Mesenteric fat pad (tissue), 1 donor: ENCODE measurements around the gene EYA2. TPM values are rescaled to one million over a fixed set of nuclear protein-coding genes. Genes with fewer than 3 reads are reported as not detected.

Experiments used
- DNase-seq: peaks from one replicate; pipeline ENCODE4 v3.0.0-alpha.2; 2020; ENCODE audit warnings: low spot score
- total RNA-seq: library from RNA; stranded (reverse); fragmentation: NEBNext Ultra II Directional; extraction: Animal tissue kit (Norgen Biotek cat#: 25700); gene quantifications from one replicate; pipeline ENCODE4 v1.2.1, GENCODE V29; 2021
- donor health status: DM: yes; HTN: yes; CAD: no.

EYA2 gene
- total RNA-seq, 1 donor from 2014 or later, result 32.8 TPM

DNA sequence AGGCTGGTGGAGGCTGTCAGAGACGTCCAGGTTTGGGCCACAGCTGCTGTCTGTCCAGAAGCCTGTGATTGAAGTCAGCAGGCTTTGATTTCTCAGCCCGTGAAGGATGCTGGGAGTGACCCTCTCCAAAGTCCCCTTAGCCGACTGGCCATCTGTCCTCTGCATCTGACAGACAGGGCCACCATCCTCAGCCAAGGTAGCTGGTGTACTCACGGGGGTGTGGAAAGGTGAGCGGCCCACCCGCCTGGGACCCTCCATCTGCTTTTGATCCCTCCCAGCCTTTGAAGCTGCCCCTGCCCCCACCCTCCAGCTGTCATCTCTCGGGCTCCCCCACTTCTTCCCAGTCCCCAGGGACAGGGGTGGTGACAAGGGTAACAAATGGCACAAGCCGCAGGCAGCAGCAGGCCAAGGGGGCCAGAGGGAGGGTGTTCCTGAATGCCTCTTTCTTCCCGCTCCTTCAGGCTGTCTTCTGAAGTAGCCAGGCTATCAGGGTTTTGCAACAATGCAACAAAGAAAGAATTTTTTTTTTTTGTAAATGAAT, 84.4 kb downstream of the EYA2 start:
- DNase-seq, result no peak

DNA sequence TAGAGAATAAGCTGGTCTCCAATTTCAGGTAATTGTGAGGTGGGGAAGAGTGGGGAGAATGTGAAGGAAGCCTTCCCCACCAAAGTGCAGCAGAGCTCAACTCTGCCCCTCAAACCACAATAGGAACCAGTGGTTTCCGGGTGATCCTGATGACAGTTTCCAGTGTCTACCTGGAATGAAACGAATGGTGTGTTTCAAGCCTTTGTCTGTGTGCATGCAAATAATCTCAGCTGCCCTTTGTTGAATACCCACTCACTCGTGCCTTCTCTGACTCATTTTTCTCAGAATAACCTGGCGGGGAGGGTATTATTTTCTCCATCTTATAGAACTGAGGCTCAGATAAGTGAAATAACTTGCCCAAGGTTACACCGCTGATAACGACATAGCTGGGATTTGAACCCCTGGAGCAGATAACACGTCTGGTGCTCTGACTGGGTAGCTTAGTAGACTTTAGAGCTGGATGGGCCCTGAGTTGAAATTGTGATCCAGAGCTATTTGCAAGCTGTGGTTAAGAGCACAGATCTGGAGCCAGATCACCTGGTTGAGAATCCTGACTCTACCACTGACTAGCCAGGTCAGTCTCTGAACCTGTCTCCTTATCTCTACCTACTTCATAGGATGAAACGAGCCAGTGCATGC, 85.1 kb downstream of the EYA2 start:
- no peak for DNase-seq

DNA sequence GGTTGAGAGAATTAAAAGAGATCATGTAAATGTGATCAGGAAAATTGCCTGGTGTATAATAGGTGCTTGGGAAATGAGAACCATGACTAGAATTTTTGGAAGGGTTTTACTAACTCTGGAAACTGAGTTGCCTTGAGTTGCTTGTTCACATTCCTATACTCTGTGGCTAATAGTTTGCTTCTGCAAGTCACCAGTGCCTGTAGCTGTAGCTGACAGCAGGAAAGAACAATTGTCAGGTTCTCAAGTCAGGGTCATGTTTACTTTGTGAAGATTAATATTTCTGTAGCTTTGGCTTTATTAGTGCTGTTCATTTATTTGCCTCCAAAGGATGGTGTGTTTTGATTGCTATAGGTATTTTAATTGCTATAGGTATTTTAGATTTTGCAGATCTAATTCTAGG, 86.5 kb downstream of the EYA2 start:
- no peak for DNase-seq

DNA sequence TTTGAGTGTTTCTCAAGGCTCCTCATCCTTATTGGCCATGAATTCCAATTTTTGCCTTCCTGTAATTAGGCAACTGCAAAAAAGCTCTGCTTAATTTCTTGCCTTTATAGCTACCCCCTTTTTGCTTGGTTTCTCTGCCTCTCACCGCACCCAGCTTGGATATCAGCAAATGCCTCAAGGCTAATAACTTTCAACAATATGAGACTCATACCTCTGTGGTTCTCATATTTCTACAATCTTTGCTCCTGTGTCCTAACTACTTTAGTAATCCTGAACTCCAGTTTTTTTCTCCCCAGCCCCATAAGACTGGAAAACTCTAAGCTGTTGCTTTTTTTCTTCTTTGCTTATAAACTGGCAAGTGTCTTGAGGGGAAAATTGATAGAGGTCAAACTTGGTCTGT, 88.8 kb downstream of the EYA2 start:
- DNase-seq, result no peak

DNA sequence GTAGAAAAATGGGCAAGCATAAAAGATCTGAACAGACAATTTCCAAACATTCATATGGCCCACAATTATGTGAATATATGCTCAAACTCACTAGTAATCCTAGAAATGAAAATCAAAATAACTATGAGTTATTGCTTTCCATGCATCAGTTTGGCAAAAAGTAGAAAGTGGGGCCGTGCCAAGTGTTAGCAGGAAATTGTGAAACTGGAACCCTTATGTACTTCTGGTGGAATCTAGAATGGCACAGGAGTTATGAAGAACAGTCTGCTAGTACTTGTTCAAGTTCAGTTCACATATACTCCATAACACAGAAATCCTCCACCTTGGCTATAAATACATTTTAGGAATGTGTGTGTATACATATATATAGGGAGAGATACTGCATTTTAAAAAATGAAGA, 89.8 kb downstream of the EYA2 start:
- no peak for DNase-seq

DNA sequence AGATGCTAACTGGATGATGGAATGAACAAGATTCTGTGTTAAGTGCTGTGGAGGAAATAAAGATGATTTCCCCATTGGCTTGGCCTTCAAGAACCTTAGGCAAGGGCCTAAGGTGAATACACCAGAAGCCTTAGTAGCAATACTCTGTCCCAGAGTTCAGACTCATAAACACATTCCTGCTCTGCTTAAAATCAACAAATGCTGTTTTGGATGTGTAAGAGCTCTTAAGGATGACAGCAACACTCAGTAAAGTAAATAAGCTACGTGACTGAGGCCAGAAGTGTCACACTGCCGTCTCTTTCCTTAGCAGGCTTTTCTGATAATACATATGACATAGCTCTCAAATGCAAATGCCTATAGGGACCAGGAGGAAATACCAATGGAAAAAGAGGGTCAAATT, 90.6 kb downstream of the EYA2 start:
- DNase-seq, result no peak

DNA sequence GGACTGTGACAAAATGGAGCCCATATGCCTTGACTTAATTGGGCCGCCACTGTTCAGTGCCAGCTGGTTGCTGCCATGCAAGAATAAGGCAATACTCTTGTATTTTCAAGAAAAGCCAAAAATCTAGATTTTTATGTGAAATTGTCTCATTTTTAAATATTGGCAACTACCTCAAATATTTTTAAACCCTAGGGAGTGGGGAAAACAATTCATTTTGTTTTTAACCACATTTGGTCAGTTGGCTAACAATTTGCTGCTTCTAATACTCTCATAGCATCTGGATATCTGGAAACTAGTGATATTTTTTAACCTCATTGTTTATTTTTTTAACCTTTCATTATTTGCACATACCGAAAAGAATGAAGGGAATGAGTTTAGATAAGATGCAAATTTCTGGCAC, 91.0 kb downstream of the EYA2 start:
- DNase-seq, result no peak

DNA sequence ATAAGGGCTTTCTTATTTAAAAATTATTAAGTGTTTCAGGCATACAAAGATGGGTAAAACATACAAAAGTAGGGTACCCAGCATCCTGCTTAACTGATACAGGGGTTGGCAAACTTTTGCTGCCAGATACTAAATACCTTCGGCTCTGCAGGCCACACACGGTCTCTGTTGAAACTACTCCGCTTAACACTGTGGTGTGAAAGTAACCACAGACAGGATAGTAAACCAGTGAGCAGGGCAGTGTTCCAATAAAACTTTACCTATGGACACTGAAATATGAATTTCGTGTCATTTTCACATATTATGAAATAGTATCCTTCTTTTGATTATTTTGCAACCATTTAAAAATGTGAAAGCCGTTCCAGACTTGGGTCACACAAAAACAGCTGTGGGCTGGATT, 92.4 kb downstream of the EYA2 start:
- no peak for DNase-seq

DNA sequence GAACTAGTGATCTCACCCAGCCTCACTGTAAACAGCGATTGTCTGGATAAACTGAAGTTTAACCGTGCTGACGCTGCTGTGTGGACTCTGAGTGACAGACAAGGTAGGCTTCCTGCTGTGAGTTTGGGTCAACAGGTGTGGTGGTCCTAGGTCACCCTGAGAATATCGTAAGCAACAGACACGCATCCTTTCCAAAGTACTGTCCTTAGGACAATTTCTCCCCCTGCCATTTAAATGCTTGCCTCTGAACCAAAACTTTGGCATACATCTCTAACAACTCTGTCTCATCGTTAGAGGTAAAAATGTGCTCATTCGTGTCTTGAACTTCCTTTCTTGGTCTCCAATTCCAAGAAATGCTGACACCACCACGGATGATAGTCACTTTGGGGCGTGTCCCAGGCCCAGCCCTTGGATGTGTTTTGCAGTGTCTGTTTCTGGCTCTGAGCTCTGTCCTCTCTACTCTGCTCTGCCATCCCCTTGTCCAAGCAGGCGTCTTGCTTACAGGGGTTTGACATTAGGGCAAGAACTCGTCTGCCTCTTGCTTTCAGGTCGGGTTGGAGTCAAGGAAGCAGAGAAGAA, 95.5 kb downstream of the EYA2 start:
- DNase-seq, result no peak

DNA sequence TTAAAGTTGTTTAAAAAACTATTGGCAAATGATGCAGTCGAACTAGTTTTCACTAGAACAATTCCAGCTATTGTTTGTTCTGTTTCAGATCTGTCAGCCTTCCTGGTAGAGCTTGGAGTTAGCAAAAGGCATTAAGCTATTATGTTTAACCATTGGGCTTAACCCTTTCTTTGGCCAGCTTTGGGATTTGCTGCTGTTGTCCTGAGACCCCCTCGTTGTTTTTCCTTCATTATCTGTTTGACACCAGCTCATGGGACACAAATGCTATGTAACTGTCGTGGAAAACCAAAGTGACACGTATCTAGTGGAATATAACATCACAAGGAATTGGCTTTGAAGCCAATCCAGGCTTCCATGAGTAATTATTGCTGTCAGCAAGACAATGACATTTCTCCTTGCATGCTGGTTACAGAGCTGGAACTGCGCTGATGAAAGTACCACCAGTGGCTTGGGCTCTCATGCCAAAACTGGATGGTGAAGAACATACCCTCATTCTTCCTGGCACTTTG, 96.0 kb downstream of the EYA2 start:
- DNase-seq, result no peak

DNA sequence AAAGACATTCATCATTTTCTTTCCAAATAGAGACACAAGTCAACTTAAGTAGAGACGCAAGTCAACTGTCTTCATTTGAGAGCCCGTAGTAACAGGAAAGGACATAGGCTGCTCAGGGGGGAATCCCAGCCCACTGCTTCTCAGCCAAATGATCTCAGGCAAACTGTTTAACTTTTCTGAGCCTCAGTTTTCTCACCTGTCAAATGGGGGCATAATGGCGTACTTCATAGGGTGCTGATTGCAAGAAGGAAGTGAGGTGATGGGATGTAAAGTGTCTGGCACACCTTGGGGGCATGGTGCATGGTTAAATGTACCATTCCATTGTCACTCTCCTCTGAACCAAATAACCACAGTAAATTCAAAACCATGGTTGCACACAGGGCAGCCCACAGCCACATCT, 96.5 kb downstream of the EYA2 start:
- DNase-seq, result no peak

DNA sequence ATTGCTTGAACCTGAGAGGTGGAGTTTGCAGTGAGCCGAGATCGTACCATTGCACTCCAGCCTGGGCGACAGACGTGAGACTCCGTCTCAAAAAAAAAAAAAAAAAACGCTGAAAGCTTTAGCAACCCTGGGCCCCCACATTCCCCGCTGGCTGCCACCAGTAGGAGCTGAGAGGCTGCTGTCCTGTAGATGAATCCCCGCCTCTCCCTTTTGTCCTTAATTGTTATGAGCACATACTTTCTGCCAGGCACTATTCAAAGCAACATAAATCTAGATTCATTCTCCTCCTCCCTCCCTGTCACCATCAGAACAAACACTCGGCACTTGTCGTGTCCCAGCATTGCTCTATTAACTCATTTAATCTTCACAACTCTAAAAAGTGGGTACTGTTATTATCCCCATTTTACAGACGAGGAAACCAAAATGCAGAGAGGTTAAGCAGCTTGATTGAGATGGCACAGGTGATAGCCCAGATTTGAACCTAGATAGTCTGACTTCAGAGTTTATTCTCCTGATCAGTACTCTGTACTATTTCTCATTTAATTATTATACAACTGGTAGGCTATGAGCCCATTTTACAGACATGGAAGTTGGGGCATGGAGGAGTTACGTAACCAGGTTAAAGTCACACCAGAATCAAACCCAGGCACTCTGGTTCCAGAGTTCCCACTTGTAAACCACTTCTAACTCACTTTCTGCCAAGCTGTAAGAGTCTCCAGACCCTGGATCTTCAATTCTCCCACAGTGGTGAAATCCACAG, 97.4 kb downstream of the EYA2 start:
- no peak for DNase-seq

DNA sequence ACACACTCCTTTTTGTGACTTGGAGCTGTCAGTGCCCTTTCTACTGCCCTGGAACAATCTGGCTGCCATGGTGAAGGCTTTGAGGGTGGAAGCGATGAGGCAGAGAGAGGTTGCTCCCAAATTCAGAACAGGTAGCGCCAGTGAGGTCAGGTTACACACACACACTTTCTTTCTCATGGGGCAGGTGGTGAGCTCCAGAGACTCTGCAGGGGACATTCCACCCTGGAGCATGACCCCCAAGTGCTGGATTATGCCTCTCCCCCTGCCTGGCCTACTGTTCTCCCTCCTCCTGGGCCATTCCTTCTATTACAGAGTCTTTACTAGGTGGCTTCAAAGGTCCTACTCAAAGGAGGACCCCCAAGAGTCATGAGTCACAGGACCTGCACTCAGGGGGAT, 98.0 kb downstream of the EYA2 start:
- DNase-seq, result no peak

DNA sequence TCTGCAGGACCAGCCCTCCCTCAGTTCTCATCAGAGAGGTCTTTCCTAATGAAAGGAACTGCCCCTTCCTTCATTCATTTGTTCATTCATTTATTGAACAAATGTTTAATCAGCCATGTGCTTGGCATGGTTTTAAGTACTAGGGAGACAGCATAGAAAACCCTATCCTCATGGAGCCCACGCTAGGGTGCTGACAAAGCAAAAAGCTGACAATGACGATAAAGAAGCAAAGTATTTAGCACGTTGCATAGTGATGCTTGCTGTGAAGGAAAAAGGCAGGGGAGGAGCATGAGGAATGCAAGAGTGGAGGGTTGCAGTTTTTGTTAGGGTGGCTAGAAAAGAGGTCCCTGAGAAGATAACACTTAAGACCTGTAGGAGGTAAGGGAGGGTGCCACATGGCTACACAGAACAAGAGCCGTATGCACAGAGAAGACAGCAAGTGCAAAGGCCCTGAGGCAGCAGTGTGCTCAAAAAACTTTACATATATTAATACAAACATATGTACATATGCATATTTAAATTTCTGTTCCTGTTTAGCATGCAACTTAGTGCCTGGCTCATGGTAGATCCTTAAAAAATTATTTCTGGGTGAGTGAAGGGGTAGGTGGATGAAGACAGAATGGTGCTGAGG, 98.9 kb downstream of the EYA2 start:
- DNase-seq, result no peak

DNA sequence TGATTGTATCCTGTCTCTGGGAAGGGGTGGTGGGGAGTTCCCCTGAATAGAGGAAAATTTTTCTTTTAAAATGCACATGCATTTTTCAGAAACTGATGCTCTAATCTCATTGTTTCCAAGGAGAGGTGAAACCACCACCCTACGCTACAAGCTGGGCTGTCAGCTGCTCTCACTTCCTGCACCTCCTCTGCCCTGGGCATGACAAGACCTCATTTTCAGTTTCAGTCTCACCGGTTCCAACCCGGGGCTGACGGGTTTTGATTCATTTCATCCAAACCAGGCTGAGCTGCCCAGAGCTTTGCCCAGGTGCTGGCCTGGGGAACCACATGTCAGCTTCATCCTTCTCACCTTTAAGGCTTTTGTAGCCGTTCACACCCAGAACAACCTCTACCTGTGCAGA, 99.7 kb downstream of the EYA2 start:
- no peak for DNase-seq

DNA sequence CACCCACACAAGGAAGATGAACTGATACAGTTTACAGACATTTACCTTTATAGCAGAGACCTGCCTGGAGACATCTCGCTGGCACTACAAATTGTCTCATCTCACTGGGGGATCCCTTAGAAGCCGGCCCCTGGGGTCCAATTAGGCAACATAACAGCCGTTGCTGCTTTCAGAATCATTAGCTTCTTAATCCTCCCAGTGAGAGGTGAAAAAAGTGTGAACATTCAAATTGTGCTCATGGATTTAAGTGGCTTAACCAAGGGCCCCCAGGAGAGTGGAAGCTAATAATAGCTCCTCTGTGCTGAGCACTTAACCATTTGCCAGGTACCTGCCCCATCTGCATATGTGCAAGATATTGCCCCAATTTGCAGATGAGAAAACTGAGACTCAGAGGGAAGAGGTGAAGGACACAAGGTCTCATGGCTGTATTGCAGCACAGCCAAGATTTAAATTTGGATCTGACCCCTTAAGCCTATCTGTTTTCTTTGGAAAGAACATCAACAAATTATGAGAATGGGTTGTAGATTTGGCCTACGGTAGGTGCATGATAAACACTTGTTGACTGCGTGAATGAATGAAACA, 101.0 kb downstream of the EYA2 start:
- no peak for DNase-seq

DNA sequence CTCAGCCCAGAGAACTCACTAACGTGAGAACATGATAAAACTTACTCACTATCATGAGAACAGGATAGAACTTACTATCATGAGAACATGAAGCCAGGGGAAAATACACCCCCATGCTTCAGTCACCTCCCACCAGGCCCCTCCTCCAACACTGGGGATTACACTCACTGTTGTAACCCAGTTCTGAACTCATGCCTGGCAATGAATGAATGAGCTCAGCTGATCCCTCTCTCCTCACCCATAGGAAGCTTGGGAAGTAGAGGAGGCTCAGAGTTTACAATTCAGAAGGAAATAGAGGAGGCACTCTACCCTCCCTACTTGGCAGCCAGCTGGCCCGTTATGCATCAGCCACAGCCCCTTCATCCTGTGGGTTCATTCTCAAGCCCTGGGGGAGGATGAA, 102.5 kb downstream of the EYA2 start:
- DNase-seq, result no peak

DNA sequence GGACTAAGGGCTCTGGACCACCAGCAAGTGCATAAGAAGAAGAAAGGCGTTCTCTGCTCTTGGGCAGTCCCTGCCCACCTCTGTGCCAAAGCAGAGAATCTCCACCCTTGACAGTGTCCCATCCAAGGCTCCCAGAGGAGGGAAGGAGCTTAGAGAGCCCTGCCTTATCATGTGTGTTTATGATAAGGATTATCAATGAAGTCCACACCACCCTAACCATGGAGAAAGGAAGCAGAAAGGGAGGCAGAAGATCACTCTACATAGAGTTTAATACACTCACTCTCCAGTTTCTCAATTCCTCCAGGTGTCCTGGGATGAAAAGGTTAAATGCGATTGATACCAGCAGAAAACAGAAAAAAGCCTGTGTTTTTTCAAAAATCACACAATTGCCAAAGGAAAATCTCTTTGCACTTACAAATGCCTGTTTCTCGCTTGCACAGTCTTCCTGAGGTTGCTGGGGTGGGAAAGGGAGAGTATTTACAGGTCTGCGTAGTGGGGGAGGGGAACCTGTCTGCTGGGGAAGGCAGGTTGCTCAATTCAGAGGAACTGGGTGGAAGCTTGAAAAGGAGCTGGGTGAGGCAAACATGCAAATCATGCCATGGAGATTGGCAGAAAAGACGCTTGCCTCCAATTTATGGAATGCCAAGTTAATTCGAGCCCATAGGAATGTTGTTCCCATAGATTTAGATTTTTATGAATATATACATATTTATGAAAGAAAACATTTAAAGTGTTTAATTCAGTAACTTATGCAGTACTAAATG, 104.0 kb downstream of the EYA2 start:
- DNase-seq, result no peak

DNA sequence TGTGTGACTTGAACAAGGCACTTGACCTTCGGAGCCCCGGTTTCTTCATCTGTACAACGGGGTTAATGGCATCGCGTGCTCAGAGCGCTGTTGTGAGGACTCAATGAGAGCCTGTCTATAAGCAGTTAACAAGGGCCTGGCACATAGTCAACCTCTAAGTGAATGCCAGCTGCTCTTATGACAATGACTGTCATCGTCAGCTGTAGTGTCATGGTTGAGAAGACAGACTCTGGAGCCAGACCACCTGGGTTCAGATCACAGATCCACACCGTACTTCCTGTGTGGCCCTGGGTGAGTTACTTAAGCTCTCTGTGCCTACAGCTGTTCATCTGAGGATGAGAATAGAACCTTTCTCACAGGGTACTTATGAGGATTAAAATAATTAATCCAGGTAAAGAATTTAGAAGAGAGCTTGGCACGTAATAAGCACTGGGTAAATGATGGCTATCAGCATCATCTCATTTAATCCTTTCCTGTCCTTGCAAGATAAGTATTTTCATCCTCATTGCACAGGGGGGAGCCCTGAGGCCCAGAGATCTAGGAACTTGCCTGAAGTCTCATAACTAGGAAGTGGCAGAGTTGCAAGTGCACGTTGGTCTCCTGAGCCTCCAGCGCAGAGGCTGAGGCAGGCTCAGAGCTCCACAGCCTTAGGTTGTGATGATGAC, 105.3 kb downstream of the EYA2 start:
- no peak for DNase-seq

DNA sequence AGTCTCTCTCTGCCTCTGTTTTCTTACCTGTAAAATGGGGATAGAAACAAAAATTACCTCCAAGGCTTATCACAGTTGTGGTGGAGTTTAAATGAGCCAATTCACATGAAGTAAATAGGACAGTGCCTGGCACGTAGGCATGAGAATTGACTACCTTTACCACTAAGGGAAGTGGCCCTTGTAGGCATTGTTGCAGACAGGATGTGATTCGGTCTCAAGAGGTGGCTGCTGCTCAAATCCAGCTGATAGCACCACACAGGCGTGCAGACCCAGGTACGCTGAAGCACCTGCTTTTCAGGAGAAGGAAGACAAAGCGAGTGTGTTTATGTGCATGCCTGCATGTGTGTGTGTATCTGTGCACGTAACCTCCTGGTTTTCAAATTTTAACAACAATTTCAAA, 108.6 kb downstream of the EYA2 start:
- DNase-seq, result no peak
